ENCODE data around the gene C16orf92.

DNA sequence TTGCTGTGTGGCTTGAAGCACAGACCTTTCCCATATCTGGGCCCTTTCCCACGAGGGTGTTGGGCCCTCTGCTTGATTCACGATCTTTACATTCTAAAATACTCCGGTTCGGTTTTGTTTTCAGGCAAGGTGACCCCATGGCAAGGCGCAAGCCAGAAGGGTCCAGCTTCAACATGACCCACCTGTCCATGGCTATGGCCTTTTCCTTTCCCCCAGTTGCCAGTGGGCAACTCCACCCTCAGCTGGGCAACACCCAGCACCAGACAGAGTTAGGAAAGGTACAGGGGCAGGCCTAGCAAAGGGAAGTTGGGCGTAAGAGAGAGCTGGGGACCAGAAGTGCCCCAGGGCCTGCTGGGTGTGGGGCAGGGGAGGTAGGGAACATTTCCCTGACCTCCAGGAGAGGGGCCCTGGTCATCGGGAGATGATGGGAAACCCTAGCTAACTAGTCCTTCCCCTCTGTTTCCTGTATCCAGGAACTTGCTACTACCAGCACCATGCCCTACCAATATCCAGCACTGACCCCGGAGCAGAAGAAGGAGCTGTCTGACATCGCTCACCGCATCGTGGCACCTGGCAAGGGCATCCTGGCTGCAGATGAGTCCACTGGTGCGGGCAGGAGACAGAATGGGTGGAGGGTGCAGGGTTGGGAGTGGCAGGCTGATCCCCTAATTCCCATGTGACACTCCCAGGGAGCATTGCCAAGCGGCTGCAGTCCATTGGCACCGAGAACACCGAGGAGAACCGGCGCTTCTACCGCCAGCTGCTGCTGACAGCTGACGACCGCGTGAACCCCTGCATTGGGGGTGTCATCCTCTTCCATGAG lies 44.0 kb downstream of the C16orf92 start:
- TF ChIP-seq CTCF (conservative IDR thresholded peaks at IDR 0.05 in 1 of 2, IDR thresholded peaks at IDR 0.05 in 1 of 2; ENCODE audit: extremely low read depth in 1 of 2, insufficient read depth in 1 of 2, low read depth in 1 of 2, low read length in 2 of 2) (no peak), EZH2 (IDR thresholded peaks at IDR 0.05; ENCODE audit: borderline replicate concordance, low read length) (no peak)
